ENCODE results near the gene SNORC. TPM values are rescaled to one million over a fixed set of nuclear protein-coding genes. Genes with fewer than 3 reads are reported as not detected.
"Not testable (repeated sequence)": the region's sequence is repeated elsewhere in the genome, so short reads cannot be mapped to it uniquely, and the experiment has no call there.

The SNORC gene
- total RNA-seq, 1 donor from 2014 or later, result 1.8 TPM

GRCh38 chr2:232896720-232897597 lies 26.9 kb downstream of the SNORC start:
- ATAC-seq, result peak; percentile 28

GRCh38 chr2:232897598-232898408 lies 27.7 kb downstream of the SNORC start:
- no peak for ATAC-seq

- ATAC-seq, result no peak
These were observed 28.8 kb downstream of the SNORC start for GRCh38 chr2:232898592-232899543.

GRCh38 chr2:232900811-232901735 lies 31.0 kb downstream of the SNORC start:
- ATAC-seq, result no peak

GRCh38 chr2:232901736-232902578 lies 31.9 kb downstream of the SNORC start:
- ATAC-seq, result peak; percentile 96

- no peak for ATAC-seq
These were observed 33.9 kb downstream of the SNORC start for GRCh38 chr2:232903989-232904388.

GRCh38 chr2:232906867-232907717 lies 37.0 kb downstream of the SNORC start:
- ATAC-seq, result not testable (repeated sequence)

GRCh38 chr2:232907718-232908085 lies 37.6 kb downstream of the SNORC start:
- ATAC-seq, result not testable (repeated sequence)

- ATAC-seq, result no peak
These were observed 38.6 kb downstream of the SNORC start for GRCh38 chr2:232908695-232909094.

- no peak for ATAC-seq
These were observed 40.3 kb downstream of the SNORC start for GRCh38 chr2:232910376-232910775.

GRCh38 chr2:232911712-232912277 lies 41.7 kb downstream of the SNORC start:
- ATAC-seq, result no peak

- ATAC-seq, result no peak
These were observed 43.8 kb downstream of the SNORC start for GRCh38 chr2:232913903-232914302.

GRCh38 chr2:232919141-232919540 lies 49.1 kb downstream of the SNORC start:
- no peak for ATAC-seq

- ATAC-seq, result no peak
These were observed 50.0 kb downstream of the SNORC start for GRCh38 chr2:232920055-232920454.

GRCh38 chr2:232920760-232921159 lies 50.7 kb downstream of the SNORC start:
- no peak for ATAC-seq

GRCh38 chr2:232924433-232924832 lies 54.4 kb downstream of the SNORC start:
- no peak for ATAC-seq

GRCh38 chr2:232925153-232925820 lies 55.2 kb downstream of the SNORC start:
- peak; percentile 74 for ATAC-seq

GRCh38 chr2:232925821-232926156 lies 55.7 kb downstream of the SNORC start:
- no peak for ATAC-seq
